KBM-7 (cell line): ENCODE results near the gene SNRPB2.

Experiments used
- DNase-seq: peaks from one replicate; pipeline ENCODE4 v3.0.0-alpha.2; 2015
- in situ Hi-C: fragments of 300-500 bp; cut with MboI; formaldehyde crosslinking; loops from 2 replicates; pipeline ENCODE4 v1.14.3; 2020; ENCODE audit warnings: low sequenced_read_pairs, low pct_unique_long_range_greater_than_20kb, mixed read lengths

SNRPB2 gene

GRCh38 chr20:16729565-16730460, at the start of gene SNRPB2:
SNRPB2 (plus strand) TSS chr20:16730026; CDS start chr20:16731703, 1,677 bp downstream.
- peak; percentile 94 for DNase-seq
- in situ Hi-C loops: no loop called here

DNA sequence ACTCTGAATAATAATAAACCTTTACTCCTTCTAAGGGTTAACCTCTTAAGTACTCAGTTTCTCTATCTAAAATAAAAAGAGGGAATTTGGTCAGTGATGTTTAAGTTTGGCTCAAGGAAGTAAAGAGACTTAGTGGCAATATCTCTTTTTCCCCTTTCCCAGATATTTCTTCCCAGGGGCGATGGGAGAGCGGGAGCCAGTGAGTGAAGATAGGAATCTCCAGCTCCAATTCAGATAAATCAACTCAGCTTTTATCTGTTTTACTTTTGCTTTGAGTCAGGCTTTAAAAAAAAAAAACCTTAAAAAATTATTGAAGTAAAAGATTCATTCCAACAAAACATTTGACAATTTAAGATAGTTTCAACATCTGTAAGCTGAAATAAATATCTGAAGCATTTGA, 45.4 kb upstream of the SNRPB2 start:
- in situ Hi-C loops: no loop called here
- DNase-seq: no peak

- DNase-seq: no peak
- in situ Hi-C loops: no loop called here
These were observed 39.9 kb upstream of the SNRPB2 start for GRCh38 chr20:16689906-16690305.

DNA sequence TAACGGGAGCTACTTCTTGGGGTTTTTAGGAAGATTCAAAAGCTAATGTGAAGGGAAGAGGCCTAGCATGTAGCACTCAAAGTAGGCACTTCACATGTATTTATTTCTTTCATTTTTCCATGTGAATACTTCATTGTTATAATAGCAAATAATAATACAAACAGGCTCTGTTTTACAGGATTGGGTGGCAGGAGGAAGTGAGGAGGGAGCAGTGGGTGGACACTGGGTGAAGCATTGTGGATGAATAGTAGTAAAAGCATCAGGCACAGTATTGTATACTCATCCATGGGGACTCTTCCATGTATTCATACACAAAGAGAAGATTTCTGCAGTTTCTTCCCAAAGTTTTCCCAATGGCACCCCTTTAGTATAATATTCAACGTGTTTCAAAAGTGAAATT, 38.4 kb upstream of the SNRPB2 start:
- in situ Hi-C loops: no loop called here
- no peak for DNase-seq

GRCh38 chr20:16692009-16692408, 37.8 kb upstream of the SNRPB2 start:
- in situ Hi-C loops: no loop called here

GRCh38 chr20:16692442-16692841, 37.4 kb upstream of the SNRPB2 start:
- in situ Hi-C loops: no loop called here

More at GRCh38 chr20:16692009-16692408, 37.8 kb upstream of the SNRPB2 start:
- no peak for DNase-seq

DNA sequence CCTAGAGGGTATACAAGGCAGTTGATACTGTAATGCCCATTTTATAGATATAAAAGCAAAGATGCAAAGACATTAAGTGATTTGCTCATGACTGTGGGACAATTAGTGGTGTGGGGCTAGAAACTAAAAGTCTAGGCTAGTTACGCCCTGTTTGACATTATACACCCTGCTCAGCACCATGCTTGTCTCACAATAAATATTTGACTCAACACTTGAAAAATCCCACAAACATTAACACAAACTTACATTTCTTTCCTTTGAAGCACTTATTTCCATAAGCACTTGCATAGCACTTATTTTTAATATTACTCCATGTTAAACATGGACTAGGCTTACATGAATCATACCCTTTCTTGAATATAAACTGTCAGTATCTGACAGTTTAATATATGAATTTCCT, 36.5 kb upstream of the SNRPB2 start:
- in situ Hi-C loops: no loop called here

More at GRCh38 chr20:16692442-16692841, 37.4 kb upstream of the SNRPB2 start:
- no peak for DNase-seq

DNA sequence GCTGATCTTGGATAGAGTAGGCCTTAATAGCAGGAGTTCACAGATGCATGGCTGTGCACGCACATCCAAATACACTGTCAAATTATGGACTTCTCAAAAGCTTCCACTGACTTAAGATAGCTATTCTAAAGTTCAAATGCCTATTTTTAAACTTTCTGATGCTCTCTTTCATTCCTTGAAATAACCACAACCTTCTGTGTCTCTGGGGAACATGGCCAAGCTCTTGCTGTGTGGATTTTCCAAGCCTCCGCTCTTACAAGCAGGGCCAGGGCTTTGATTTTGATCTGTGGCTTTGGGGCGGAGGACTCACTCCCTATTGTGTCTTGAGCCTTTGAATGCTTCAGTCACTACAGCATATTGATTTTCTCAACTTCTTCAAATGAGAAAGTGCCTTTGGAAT, 35.7 kb upstream of the SNRPB2 start:
- DNase-seq: no peak
- in situ Hi-C loops: no loop called here

More for the DNA sequence above, 36.5 kb upstream of the SNRPB2 start:
- DNase-seq: no peak

DNA sequence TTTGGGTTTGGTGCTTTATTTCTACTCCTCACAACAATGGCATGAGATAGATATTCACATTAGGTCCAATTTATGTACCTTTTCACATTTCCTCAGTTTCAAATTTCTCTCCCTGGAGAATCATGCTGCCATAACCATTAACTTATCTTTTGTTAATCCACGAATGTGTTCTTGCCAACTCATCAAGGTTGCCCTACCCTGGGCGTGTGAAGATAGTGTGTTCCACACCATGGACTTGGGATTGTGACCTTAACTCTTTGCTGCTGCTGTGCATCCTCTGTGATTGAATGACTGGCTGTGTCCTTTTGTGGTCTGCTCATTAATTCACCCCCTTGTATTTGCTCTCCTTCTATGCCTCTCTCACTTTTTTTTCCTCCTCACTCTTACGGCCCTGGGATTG, 34.2 kb upstream of the SNRPB2 start:
- no peak for DNase-seq
- in situ Hi-C loops: no loop called here

DNA sequence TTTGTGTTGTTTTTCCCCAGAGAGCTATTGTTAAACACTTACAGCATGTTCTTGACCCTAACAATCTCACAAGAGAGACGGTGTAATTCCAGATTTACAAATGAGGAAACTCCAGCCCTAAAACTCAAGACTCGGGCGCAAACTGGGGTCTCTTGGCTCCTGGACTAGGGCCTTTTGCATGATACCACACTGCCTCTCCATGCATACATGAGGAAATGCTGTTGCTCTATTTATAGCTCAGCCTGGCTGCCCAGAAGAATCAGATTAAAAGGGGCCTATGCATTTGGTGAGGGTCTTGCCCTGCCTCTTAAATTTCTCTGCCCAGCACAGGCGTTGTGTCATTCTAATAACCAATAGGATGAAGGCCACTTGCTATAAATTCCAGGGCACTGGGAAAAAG, 30.5 kb upstream of the SNRPB2 start:
- DNase-seq: no peak
- in situ Hi-C loops: no loop called here

DNA sequence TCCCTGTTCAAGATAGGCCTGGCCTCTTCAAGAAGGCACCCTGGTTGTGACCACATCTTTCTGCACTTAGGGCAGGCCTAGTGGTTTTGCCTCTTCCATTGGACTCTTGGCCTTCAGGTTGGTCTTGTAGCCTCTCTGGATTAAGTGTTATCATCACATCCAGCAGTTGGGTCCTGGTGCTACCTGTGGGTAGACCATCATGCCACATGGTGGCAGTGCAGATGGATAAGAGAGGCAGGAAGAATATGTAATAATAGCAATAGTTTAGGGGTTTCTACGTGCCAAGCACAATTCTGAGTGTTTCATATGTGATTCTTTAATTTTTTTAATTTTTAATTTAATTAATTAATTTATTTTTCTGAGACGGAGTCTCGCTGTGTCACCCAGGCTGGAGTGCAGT, 28.5 kb upstream of the SNRPB2 start:
- in situ Hi-C loops: no loop called here
- DNase-seq: peak; percentile 32

GRCh38 chr20:16703570-16703969, 26.3 kb upstream of the SNRPB2 start:
- DNase-seq: no peak
- in situ Hi-C loops: no loop called here

GRCh38 chr20:16707674-16708073, 22.2 kb upstream of the SNRPB2 start:
- no peak for DNase-seq
- in situ Hi-C loops: no loop called here

DNA sequence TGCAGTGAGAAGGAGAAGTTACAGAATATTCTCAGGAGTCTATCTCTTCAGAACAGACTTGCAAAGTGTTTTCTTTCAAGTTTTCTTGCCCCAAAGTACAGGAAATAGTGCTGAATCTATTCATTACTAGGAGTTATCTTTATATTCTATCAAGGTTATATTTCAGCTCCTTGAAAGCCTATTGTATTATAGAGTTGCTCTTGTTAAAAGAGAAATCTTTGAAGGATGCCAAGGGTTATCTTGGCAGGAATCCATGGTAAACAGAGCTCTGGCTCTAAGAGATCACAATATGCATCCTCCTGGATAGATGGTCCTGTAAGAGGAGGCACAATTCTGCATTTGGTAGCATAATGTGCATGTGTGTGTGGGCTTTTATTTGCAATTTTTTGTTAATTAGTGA, 21.2 kb upstream of the SNRPB2 start:
- DNase-seq: no peak
- in situ Hi-C loops: no loop called here

GRCh38 chr20:16709017-16709416, 20.8 kb upstream of the SNRPB2 start:
- in situ Hi-C loops: no loop called here
- no peak for DNase-seq

- no peak for DNase-seq
- in situ Hi-C loops: no loop called here
These were observed 19.0 kb upstream of the SNRPB2 start for GRCh38 chr20:16710781-16711180.

DNA sequence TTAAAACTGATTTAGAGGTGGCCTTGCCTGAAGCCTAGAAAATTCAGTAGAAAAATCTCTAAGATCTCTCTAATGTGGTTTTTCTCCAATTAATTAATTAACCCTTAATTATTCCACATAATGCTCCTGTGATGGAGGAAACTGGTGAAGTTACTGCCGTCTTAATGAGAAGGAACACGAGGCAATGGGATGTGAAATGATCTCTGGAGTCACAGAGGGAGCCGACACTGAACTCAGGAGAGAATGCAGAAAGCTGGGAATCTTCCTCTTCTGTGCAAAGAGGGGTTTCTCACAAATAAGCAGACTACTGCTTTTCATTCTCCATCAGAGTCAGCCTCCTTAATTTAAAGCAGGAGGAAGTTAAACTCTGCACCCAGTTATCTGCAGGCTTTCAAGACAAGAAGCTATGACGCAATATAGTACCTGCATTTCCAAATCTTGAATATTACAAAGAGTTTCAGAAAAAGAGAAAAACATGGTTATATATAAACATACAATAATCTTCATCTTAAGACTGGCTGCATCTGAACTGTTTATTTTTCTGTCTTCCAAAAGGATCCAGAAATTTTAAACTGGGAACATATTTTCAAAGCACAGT, 18.1 kb upstream of the SNRPB2 start:
- in situ Hi-C loops: no loop called here
- DNase-seq: no peak

- in situ Hi-C loops: no loop called here
- peak; percentile 64 for DNase-seq
These were observed 17.3 kb upstream of the SNRPB2 start for GRCh38 chr20:16712511-16712947.

GRCh38 chr20:16713066-16713465, 16.8 kb upstream of the SNRPB2 start:
- DNase-seq: no peak
- in situ Hi-C loops: no loop called here

DNA sequence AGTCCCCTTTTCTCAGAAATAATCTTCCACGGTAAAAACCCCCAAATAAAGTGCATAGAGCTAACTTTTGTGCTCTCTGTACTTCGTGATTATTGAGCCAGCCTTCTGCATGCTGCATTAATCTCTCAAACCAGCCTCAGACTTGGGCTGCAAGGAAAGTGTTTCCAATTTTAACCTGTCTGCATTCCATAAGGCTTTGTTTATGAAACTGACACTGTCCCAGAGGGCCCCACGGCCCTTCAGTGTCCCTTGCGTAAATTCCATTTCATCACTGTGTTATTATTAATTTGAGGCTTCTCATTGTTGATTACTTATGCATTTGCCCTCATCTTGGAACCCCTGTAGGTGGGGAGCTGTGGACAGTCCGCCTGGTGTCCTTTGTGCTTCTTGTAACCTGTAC, 15.6 kb upstream of the SNRPB2 start:
- DNase-seq: no peak
- in situ Hi-C loops: no loop called here

- DNase-seq: no peak
- in situ Hi-C loops: no loop called here
These were observed 15.1 kb upstream of the SNRPB2 start for GRCh38 chr20:16714751-16715150.
